ENCODE measurements around the gene CDK5R2.
"Not testable (repeated sequence)": the region's sequence is repeated elsewhere in the genome, so short reads cannot be mapped to it uniquely, and the experiment has no call there.

CDK5R2 gene

GRCh38 chr2:218959141-218959731 is at the start of gene CDK5R2:
Gene CDK5R2 (plus strand): TSS chr2:218959666. CDS start chr2:218959821, 155 bp downstream.
- DNase-seq (ENCODE audit: low spot score): peak; percentile 84

DNA sequence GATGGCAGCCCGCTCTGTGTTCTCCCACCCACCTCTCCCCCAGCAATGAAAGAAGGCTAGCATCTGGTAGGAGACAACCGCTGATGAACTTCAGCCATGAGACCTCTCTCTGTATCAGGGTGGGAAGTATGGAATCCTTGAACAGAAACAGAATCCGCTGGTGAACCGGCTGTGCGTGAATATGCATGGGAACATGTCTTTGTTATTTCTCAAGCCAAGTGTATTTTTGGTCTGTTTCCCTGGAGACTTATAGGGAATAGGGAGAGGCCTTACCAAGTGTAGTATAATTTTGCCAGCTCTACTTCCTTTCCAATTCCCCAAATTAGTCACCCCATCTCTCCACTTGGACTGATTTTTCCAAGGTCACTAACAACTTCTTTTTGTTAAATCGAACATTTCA is 48.7 kb upstream of the CDK5R2 start:
- no peak for DNase-seq (ENCODE audit: low spot score)

GRCh38 chr2:218920504-218920903 is 39.0 kb upstream of the CDK5R2 start:
- DNase-seq (ENCODE audit: low spot score): no peak

DNA sequence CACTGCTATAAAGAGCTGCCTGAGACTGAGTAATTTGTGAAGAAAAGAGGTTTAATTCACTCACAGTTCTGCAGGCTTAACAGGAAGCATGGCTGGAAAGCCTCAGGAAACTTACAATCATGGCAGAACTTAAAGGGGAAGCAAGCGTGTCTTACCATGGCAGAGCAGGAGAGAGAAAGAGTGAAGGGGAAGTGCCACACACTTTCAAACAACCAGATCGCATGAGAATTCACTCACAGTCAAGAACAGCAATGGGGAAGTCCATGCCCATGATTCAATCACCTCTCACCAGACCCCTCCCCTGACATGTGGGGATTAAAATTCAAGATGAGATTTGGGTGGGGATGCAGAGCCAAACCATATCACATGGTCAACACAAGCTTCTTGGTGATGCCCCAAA is 34.7 kb upstream of the CDK5R2 start:
- DNase-seq (ENCODE audit: low spot score): no peak

GRCh38 chr2:218925434-218925833 is 34.0 kb upstream of the CDK5R2 start:
- no peak for DNase-seq (ENCODE audit: low spot score)

GRCh38 chr2:218927422-218927821 is 32.0 kb upstream of the CDK5R2 start:
- no peak for DNase-seq (ENCODE audit: low spot score)

- DNase-seq (ENCODE audit: low spot score): peak; percentile 57
These were observed 31.6 kb upstream of the CDK5R2 start for GRCh38 chr2:218927876-218928275.

GRCh38 chr2:218930488-218930887 is 29.0 kb upstream of the CDK5R2 start:
- peak; percentile 17 for DNase-seq (ENCODE audit: low spot score)

- DNase-seq (ENCODE audit: low spot score): not testable (repeated sequence)
These were observed 27.7 kb upstream of the CDK5R2 start for GRCh38 chr2:218931751-218932150.

DNA sequence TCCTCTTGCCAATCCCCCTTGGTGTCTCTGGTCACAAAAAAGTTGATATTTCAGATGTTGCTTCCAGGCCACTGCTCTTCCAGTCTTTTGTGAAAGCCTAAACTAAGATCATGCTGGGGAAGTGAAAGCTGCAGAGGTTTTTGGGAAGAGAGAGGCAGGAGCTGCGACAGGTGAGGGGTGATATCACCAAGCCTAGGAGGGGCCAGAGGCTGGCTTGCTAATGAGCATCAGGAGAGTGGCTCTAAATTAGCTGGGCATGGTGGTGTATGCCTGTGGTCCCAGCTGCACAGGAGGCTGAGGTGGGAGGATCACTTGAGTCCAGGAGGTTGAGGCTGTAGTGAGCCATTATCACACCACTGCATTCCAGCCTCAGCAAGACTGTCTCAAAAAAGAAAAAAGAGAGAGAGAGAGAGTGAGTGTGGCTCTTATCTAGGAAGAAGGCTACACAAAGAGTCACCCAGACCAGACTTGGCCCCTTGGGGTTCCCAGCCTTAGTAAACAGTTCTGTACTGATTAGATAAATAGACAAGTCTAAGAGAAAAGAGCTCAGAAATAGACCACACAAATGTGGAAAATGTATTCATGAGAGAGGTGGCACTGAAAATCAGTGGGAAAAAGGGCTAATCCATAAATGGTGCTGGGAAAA is 14.6 kb upstream of the CDK5R2 start:
- no peak for DNase-seq (ENCODE audit: low spot score)

DNA sequence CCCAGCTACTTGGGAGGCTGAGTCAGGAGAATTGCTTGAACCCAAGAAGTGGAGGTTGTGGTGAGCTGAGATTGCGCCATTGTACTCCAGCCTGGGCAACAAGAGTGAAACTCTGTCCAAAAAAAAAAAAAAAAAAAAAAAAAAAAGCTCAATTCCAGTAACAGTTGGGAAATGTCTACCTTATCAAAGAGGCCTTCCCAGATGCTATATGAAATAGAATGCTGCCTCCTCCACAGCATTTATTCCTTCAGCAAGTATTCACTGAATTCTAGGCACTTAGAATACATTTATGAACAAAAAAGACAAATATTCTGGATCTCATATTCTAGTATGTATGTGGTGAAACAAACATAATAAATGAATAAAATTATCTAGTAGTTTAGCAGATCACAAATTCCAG is 12.8 kb upstream of the CDK5R2 start:
- no peak for DNase-seq (ENCODE audit: low spot score)

GRCh38 chr2:218952160-218952559 is 7.3 kb upstream of the CDK5R2 start:
- DNase-seq (ENCODE audit: low spot score): no peak

DNA sequence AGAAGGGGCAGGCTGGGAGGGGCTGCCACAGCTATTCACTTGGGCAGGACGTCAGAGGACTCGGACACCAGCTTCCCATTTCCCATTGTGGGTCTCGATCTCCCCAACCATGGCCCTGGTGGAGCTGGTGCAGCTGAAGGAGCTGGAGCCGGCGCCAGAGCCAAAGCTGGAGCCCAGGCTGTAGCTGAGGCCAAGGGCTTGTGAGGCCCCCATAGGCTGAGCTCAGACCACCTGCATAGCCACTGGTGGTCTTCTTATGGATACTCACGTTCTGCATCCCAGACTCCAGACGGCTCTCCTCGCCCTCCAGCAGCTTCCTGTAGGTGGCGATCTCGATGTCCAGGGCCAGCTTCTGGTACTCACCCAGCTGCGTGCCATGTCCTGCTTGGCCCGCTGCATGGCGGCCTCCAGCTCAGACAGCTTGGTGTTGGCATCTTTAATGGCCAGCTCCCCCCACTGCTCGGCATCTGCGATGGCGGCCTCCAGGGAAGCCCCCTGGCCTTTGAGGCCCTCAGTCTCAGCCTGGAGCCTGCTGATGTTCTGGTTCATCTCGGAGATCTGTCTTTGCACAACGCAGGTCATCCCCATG is 6.0 kb upstream of the CDK5R2 start:
- no peak for DNase-seq (ENCODE audit: low spot score)

GRCh38 chr2:218954541-218955300 is 4.7 kb upstream of the CDK5R2 start:
- DNase-seq (ENCODE audit: low spot score): peak; percentile 77

DNA sequence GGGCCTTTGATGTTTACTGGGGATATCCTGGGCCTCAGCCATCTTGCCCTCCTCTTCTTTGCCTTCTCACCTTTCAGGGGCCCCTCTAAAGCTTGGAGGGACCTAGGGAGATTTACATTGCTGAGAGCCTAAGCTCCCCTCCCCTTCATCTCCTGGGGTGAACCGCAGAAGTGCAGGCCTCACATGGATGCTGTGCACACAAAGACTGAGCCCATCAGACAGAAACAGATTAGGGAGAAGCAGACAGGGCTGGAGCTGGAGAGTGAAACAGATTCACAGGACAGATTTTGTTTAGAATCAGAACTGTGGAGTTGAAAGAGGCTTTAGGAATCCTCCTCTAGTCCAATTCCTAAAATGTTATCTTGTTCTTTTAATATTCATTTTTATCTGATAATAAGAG is 3.4 kb upstream of the CDK5R2 start:
- DNase-seq (ENCODE audit: low spot score): no peak

- DNase-seq (ENCODE audit: low spot score): no peak
These were observed 1.8 kb upstream of the CDK5R2 start for GRCh38 chr2:218957671-218958070.

DNA sequence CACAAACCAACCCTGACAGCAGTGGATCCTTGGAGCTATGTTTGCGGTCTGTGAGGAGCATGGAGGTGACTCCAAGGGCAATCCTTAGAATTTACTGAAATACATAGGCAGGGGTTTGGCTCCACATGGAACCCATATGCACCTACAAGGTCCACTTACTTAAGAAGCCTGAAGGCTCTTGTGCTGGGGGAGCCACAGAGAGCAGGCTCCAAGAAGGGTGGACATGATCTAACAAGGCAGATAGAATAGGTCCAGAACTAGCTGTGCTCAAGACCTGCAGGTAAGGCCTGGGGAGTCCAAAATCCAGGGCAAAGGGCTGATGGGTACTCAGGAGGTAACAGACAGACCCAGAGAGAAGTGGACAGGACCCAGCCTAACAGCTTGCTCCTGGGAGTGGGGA is 1.2 kb upstream of the CDK5R2 start:
- no peak for DNase-seq (ENCODE audit: low spot score)

DNA sequence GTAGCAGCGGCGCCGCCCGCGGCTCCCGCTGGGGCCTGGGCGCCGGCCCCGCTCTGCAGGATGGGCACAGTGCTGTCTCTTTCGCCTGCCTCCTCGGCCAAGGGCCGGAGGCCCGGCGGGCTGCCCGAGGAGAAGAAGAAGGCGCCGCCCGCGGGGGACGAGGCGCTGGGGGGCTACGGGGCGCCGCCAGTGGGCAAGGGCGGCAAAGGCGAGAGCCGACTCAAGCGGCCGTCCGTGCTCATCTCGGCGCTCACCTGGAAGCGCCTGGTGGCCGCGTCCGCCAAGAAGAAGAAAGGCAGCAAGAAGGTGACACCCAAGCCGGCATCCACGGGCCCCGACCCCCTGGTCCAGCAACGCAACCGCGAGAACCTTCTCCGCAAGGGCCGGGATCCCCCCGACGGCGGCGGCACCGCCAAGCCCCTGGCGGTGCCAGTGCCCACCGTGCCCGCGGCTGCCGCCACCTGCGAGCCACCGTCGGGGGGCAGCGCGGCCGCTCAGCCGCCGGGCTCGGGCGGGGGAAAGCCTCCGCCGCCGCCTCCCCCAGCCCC is 369 bp downstream of the CDK5R2 start:
- DNase-seq (ENCODE audit: low spot score): no peak

GRCh38 chr2:218960309-218961165 is 1.1 kb downstream of the CDK5R2 start:
- DNase-seq (ENCODE audit: low spot score): no peak

DNA sequence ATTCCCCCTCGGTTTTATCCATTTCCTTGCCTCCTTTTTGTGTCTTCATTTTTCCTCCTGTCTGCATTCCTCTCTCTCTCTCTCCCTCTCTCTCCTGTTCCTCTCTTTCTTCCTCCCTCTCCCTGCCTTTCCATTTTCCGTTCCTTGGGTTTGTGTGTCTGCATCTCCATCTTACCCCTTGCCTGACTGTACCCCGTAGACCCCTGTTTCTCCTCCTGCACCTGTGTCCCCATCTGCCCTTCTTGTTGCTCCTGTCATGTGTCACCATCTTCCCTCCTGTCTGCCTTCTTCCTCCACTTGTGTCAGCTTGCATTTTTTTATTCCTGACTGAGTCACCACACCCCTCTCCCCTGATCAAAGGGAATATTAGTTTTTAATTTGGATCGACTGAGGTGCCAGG is 1.8 kb downstream of the CDK5R2 start:
- DNase-seq (ENCODE audit: low spot score): no peak

All from putamen (tissue), 1 donor.